BJ (cell line): ENCODE data around the gene COL1A2. TPM values are rescaled to one million over a fixed set of nuclear protein-coding genes. Genes with fewer than 3 reads are reported as not detected.

Source experiments
- CTCF ChIA-PET: fragments of 350-600 bp; formaldehyde crosslinking; extraction: SDS; loops from one replicate; lab custom pipeline; 2021; ENCODE audit warnings: antibody characterized with exemption, inconsistent platforms; lab: Yijun Ruan, JAX
- POLR2A ChIA-PET: fragments of 300-600 bp; sonication (Branson Sonifier 250); formaldehyde crosslinking; extraction: SDS; loops from one replicate; lab custom pipeline; 2021; ENCODE audit warnings: antibody characterized with exemption; lab: Charles Lee
- DNase-seq: peaks from one replicate; pipeline ENCODE4 v3.0.0-alpha.2; 2011; ENCODE audit warnings: low read depth
- H3K27me3 ChIP-seq: 2 replicates; pipeline ENCODE4 v1.6.0; 2011; ENCODE audit warnings: low read length; ENCODE audit not compliant: control insufficient read depth, insufficient read depth
- H3K36me3 ChIP-seq: 2 replicates; pipeline ENCODE4 v1.5.1; 2011; ENCODE audit warnings: low read length; ENCODE audit not compliant: control insufficient read depth, insufficient read depth
- H3K4me3 ChIP-seq: 2 replicates; pipeline ENCODE4 v1.5.1; 2011; ENCODE audit warnings: low read depth, mild to moderate bottlenecking, control low read depth, low read length
- CTCF ChIP-seq: IDR thresholded peaks from 2 replicates; pipeline ENCODE4 v1.5.1; 2011; ENCODE audit warnings: low read depth, mild to moderate bottlenecking, control low read depth, inconsistent platforms, low read length, moderate library complexity; ENCODE audit not compliant: insufficient read depth
- polyA plus RNA-seq: library from polyadenylated mRNA; depleted of rRNA; stranded (reverse); fragments of >200 nt; gene quantifications from 2 replicates; pipeline ENCODE4 v1.2.3, GENCODE V29; 2011; rRNA removed

COL1A2 gene
- polyA plus RNA-seq, 1 experiment = 8,996 TPM

DNA sequence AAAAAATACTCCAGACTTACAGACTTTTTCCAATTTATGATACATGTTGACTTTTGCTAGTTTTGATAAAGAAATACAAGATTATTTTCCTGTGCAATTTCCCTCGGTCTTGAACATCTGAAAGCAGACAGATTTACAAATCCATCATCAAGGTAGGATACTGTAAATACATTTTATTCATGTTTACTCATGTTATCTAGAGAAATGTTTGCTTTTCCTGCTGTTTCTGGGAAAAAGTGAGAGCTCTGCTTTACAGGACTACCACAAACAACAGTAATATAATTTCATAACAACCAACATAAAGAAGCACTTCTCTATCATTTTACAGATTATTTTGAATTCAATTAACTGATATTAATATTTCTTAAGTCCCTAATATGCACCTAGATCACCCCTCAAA lies 83.2 kb downstream of the COL1A2 start:
- Histone ChIP-seq H3K4me3 (no peak overlapping the region), H3K27me3 (no peaks in the 10 kb centered on the region), H3K36me3 (no peaks in the 10 kb centered on the region)
- ChIA-PET POLR2A (no interaction called here), CTCF (no interaction called here)
- TF ChIP-seq CTCF = no peak
- no peak for DNase-seq

GRCh38 chr7:94478648-94479214 lies 84.0 kb downstream of the COL1A2 start:
- Histone ChIP-seq H3K36me3 (no peaks in the 10 kb centered on the region), H3K27me3 (no peaks in the 10 kb centered on the region), H3K4me3 (no peak overlapping the region)
- DNase-seq = no peak
- POLR2A ChIA-PET = no interaction called here
- no peak for TF ChIP-seq CTCF
- CTCF ChIA-PET = no interaction called here

Other genes starting within 250 kb of the COL1A2 start
- 4.2 and 7.9 TPM in 2 replicates for gene CASD1, start 114.9 kb downstream of the COL1A2 start, polyA plus RNA-seq